Pancreas (tissue), 10 donors: Measurements from ENCODE around the gene PHLDB2. TPM values are rescaled to one million over a fixed set of nuclear protein-coding genes. Genes with fewer than 3 reads are reported as not detected.

Experiments used
- ATAC-seq, 4 donors: fragments of 200-7000 bp; cut with Tn5 transposase; one replicate each; pipeline versions ENCODE4 v1.8.0 to v1.9.1; 2020; ENCODE audit warnings: mild to moderate bottlenecking in 4 of 4, moderate library complexity in 4 of 4
- DNase-seq, 6 donors: peaks; one replicate each; pipeline ENCODE4 v3.0.0-alpha.2; 2020
- FAIRE-seq: peaks from 2 replicates; lab custom pipeline; 2012; peaks lifted over from hg19 to GRCh38; lab: Jason Lieb, UNC
- H3K27ac ChIP-seq, 4 donors: fragments of 200-600 bp; sonication (generic); 1 replicate in 3 of 4; 2 replicates in 1 of 4; pipeline versions ENCODE4 v1.5.0 to v1.8.0; 2020
- H3K27me3 ChIP-seq, 4 donors: fragments of 200-600 bp; one replicate each; pipeline ENCODE4 v1.8.0; 2021
- H3K36me3 ChIP-seq, 3 donors: fragments of 200-600 bp; sonication (generic) in 1 of 3; one replicate each; pipeline versions ENCODE4 v1.5.0 to v1.8.0; 2020 to 2021
- H3K4me1 ChIP-seq, 3 donors: fragments of 200-600 bp; one replicate each; pipeline ENCODE4 v1.8.0; 2021
- H3K4me3 ChIP-seq, 4 donors: fragments of 200-600 bp; sonication (generic) in 2 of 4; one replicate each; pipeline versions ENCODE4 v1.5.0 to v1.8.0; 2020 to 2021
- H3K9me3 ChIP-seq, 4 donors: fragments of 200-600 bp; one replicate each; pipeline ENCODE4 v1.8.0; 2021
- CTCF ChIP-seq, 4 donors: fragments of 200-600 bp; sonication (generic) in 3 of 4; IDR thresholded peaks; one replicate each; pipeline versions ENCODE4 v1.5.0 to v1.8.0; 2021; ENCODE audit warnings: antibody characterized with exemption in 4 of 4
- WGBS, 2 donors: extraction: QIAGEN DNeasy Blood & Tissue Kit; methylation state at CpG; one replicate each; pipeline ENCODE4 v1.1.7; 2013; 5-methylcytosine and 5-hydroxymethylcytosine counted together
- intact Hi-C, 3 donors: fragments of 100-400 bp; cut with DNase I; formaldehyde crosslinking; loops; one replicate each; pipeline versions ENCODE4 v1.11.1 to v1.14.2; 2022
- polyA plus RNA-seq, 2 donors: library from polyadenylated mRNA; stranded (reverse); fragments of 200-250 nt; gene quantifications; one replicate each; pipeline ENCODE4 v1.2.3, GENCODE V29; 2013
- total RNA-seq, 6 donors: library from RNA; stranded (reverse); fragmentation: NEBNext Ultra II Directional in 4 of 6; extraction: Animal tissue kit (Norgen Biotek cat#: 25700) in 4 of 6; gene quantifications; one replicate each; pipeline versions ENCODE4 v1.2.1 to v1.2.4, GENCODE V29; 2021 to 2023
- donor health status: healthy with polysubstance abuse.
- donor health status: DM: no; HTN: no; CAD: no; lungs with moderate emphysema.
- donor health status: DM: no; HTN: no; CAD: no.
- donor health status: control.
- donor health status: control.
- donor health status: Bipolar disorder and iron deficiency.
- donor health status: DM: yes; HTN: yes; CAD: no.
- donor health status: DM: no; HTN: no; CAD: no.
- donor health status: DM: no; HTN: no; CAD: no.
- donor health status: DM: yes; HTN: yes; CAD: no.

The PHLDB2 gene
- total and polyA plus RNA-seq, 8 donors = 10.8 to 36.7 (median 15.1) TPM

DNA sequence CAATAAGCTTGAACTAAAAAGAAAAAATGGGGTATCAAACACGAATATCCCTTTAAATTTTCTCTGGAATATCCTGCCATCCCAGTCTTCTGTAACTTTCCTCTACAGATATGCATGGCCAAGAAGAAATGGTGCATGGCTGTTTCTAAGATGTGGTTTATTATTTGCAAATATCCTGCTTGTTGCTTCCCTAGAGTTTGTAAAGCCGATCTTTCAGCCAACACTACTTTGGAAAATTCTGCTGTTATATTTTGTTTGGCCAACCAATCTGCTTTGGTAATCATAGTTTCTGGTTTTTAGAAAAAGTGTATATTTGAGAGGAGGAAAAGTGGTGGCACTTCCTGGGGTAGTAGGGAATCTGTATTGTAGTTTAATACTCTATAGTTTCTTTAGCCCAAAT, 13.9 kb downstream of the PHLDB2 start:
- H3K27ac ChIP-seq = no peak overlapping the region
- no peak for TF ChIP-seq CTCF (IDR thresholded peaks at IDR 0.05)
- 67 to 82% methylated on average over 2 of the region's 2 CpGs for WGBS, 2 donors
- no peaks in the 10 kb centered on the region for H3K9me3 ChIP-seq
- ATAC-seq (no peak), FAIRE-seq (no peak), DNase-seq (no peak)
- no peaks in the 10 kb centered on the region for H3K27me3 ChIP-seq
- intact Hi-C loops = no loop called here
- H3K4me1 ChIP-seq = no peaks in the 10 kb centered on the region
- H3K4me3 ChIP-seq = no peak overlapping the region
- H3K36me3 ChIP-seq = no peaks in the 10 kb centered on the region

GRCh38 chr3:111874177-111874820, 15.2 kb downstream of the PHLDB2 start:
- WGBS, 2 donors = 74 to 86% methylated on average over 2 of the region's 2 CpGs
- no peaks in the 10 kb centered on the region for H3K27me3 ChIP-seq
- H3K27ac ChIP-seq = no peak overlapping the region
- FAIRE-seq = no peak
- intact Hi-C loops = no loop called here
- no peaks in the 10 kb centered on the region for H3K36me3 ChIP-seq
- peak in 1 of 4 donors; percentile 21 for ATAC-seq
- no peak overlapping the region for H3K4me3 ChIP-seq
- no peaks in the 10 kb centered on the region for H3K4me1 ChIP-seq
- no peak for DNase-seq
- no peaks in the 10 kb centered on the region for H3K9me3 ChIP-seq
- no peak for TF ChIP-seq CTCF (IDR thresholded peaks at IDR 0.05)

DNA sequence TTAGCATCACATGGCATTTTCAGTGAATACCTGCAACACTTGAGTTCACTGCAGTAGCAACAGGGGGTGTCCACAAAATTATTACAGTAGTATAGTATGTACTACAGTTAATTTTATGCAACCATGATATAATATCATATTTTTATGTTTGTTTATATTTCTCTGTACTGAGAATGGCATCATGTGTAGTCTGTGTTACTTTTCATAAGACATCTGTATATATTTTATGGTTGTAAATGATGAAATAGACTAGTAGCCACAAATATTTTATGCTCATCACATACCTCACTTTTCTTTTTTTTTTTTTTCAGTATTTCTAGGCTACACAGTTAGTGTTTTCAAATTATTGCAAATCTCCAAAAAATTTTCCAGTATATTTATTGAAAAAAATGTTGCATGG, 22.4 kb downstream of the PHLDB2 start:
- DNase-seq (no peak), FAIRE-seq (no peak), ATAC-seq (no peak)
- TF ChIP-seq CTCF (IDR thresholded peaks at IDR 0.05) = no peak
- H3K9me3 ChIP-seq = no peaks in the 10 kb centered on the region
- no peaks in the 10 kb centered on the region for H3K4me1 ChIP-seq
- H3K36me3 ChIP-seq = no peaks in the 10 kb centered on the region
- no peak overlapping the region for H3K27ac ChIP-seq
- intact Hi-C loops = no loop called here
- H3K27me3 ChIP-seq = no peaks in the 10 kb centered on the region
- no peak overlapping the region for H3K4me3 ChIP-seq

DNA sequence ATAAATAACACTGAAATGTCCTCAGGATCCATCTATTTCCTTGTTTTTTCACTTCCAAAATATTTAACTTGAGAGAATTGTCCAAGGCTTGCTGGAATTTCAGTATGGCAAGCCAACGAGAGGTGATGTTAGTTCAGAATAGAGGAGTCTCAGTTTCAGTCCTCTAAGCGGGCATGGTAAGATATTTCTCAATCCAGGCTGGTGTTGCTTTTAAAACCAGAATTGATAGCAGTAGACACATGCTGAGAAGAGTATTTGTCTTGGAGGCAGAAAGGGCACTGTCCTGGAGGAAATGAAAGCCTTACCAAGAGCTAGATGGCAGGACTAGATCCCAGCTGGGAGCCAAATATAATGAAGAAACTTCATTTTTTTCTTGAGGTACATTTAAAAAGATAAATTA, 23.1 kb downstream of the PHLDB2 start:
- Histone ChIP-seq H3K27ac (no peak overlapping the region), H3K27me3 (no peaks in the 10 kb centered on the region), H3K36me3 (no peaks in the 10 kb centered on the region), H3K4me1 (no peaks in the 10 kb centered on the region), H3K9me3 (no peaks in the 10 kb centered on the region), H3K4me3 (no peak overlapping the region)
- FAIRE-seq (no peak), DNase-seq (no peak), ATAC-seq (no peak)
- WGBS, 2 donors = 90 to 93% methylated on average over 2 of the region's 2 CpGs
- intact Hi-C loops = no loop called here
- TF ChIP-seq CTCF (IDR thresholded peaks at IDR 0.05) = no peak

- TF ChIP-seq CTCF (IDR thresholded peaks at IDR 0.05) = no peak
- intact Hi-C loops = no loop called here
- no peak overlapping the region for H3K27ac ChIP-seq
- ATAC-seq (no peak), FAIRE-seq (no peak), DNase-seq (no peak)
- H3K27me3 ChIP-seq = no peaks in the 10 kb centered on the region
- H3K36me3 ChIP-seq = no peaks in the 10 kb centered on the region
- no peaks in the 10 kb centered on the region for H3K4me1 ChIP-seq
- no peak overlapping the region for H3K4me3 ChIP-seq
- no peaks in the 10 kb centered on the region for H3K9me3 ChIP-seq
Observed at GRCh38 chr3:111882799-111883198, 23.7 kb downstream of the PHLDB2 start.
